Measurements from ENCODE around the gene PPP2R5B.

The PPP2R5B gene

GRCh38 chr11:64909653-64910343, 14.7 kb upstream of the PPP2R5B start:
- no peak for DNase-seq

- DNase-seq, result no peak
Observed at GRCh38 chr11:64910451-64911093, 13.9 kb upstream of the PPP2R5B start.

GRCh38 chr11:64911142-64911541, 13.3 kb upstream of the PPP2R5B start:
- DNase-seq, result no peak

- DNase-seq, result no peak
Observed at GRCh38 chr11:64911689-64912088, 12.8 kb upstream of the PPP2R5B start.

GRCh38 chr11:64913171-64913727, 11.2 kb upstream of the PPP2R5B start:
- DNase-seq, result no peak

GRCh38 chr11:64914123-64914522, 10.4 kb upstream of the PPP2R5B start:
- DNase-seq, result no peak

GRCh38 chr11:64915376-64915887, 9.1 kb upstream of the PPP2R5B start:
- no peak for DNase-seq

GRCh38 chr11:64916040-64916774, 8.3 kb upstream of the PPP2R5B start:
- peak; percentile 67 for DNase-seq

- DNase-seq, result peak; percentile 99
Observed at GRCh38 chr11:64916775-64917662, 7.5 kb upstream of the PPP2R5B start, which contains the start of gene ATG2A. TSS of gene ATG2A (minus strand) at chr11:64917209. CDS start at chr11:64917135, 74 bp downstream.

- no peak for DNase-seq
Observed at GRCh38 chr11:64917663-64917995, 6.9 kb upstream of the PPP2R5B start.

- DNase-seq, result no peak
Observed at GRCh38 chr11:64918017-64918416, 6.5 kb upstream of the PPP2R5B start.

GRCh38 chr11:64919627-64920026, 4.9 kb upstream of the PPP2R5B start:
- no peak for DNase-seq

GRCh38 chr11:64920124-64920523, 4.4 kb upstream of the PPP2R5B start:
- no peak for DNase-seq

- no peak for DNase-seq
Observed at GRCh38 chr11:64921384-64921783, 3.1 kb upstream of the PPP2R5B start.

- no peak for DNase-seq
Observed at GRCh38 chr11:64923151-64923661, 1.3 kb upstream of the PPP2R5B start.

GRCh38 chr11:64924910-64925284, 408 bp downstream of the PPP2R5B start:
- DNase-seq, result no peak

- DNase-seq, result no peak
Observed at GRCh38 chr11:64925536-64926436, 1.3 kb downstream of the PPP2R5B start.

- no peak for DNase-seq
Observed at GRCh38 chr11:64926689-64927088, 2.2 kb downstream of the PPP2R5B start.

- no peak for DNase-seq
Observed at GRCh38 chr11:64928957-64929356, 4.5 kb downstream of the PPP2R5B start.

- no peak for DNase-seq
Observed at GRCh38 chr11:64929625-64930024, 5.1 kb downstream of the PPP2R5B start.

- no peak for DNase-seq
Observed at GRCh38 chr11:64930340-64930739, 5.9 kb downstream of the PPP2R5B start.
